ENCODE results near the gene C1QL2.

C1QL2 gene

GRCh38 chr2:119137502-119137901, 21.0 kb downstream of the C1QL2 start:
- no peak for DNase-seq (ENCODE audit: low spot score)

- DNase-seq (ENCODE audit: low spot score), result no peak
These were observed 21.7 kb downstream of the C1QL2 start for GRCh38 chr2:119136872-119137271.

GRCh38 chr2:119136093-119136492, 22.5 kb downstream of the C1QL2 start:
- DNase-seq (ENCODE audit: low spot score), result no peak

GRCh38 chr2:119134775-119135174, 23.8 kb downstream of the C1QL2 start:
- DNase-seq (ENCODE audit: low spot score), result no peak

- peak; percentile 23 for DNase-seq (ENCODE audit: low spot score)
These were observed 31.9 kb downstream of the C1QL2 start for GRCh38 chr2:119126650-119127049.

- no peak for DNase-seq (ENCODE audit: low spot score)
These were observed 35.2 kb downstream of the C1QL2 start for GRCh38 chr2:119123389-119123788.

GRCh38 chr2:119122663-119123062, 35.9 kb downstream of the C1QL2 start:
- no peak for DNase-seq (ENCODE audit: low spot score)

GRCh38 chr2:119119999-119120756, 38.4 kb downstream of the C1QL2 start:
- no peak for DNase-seq (ENCODE audit: low spot score)

GRCh38 chr2:119119076-119119785, 39.3 kb downstream of the C1QL2 start:
- DNase-seq (ENCODE audit: low spot score), result no peak

- DNase-seq (ENCODE audit: low spot score), result no peak
These were observed 40.4 kb downstream of the C1QL2 start for GRCh38 chr2:119117891-119118882.

- no peak for DNase-seq (ENCODE audit: low spot score)
These were observed 41.1 kb downstream of the C1QL2 start for GRCh38 chr2:119117408-119117807.

GRCh38 chr2:119116411-119117295, 41.9 kb downstream of the C1QL2 start:
- no peak for DNase-seq (ENCODE audit: low spot score)

GRCh38 chr2:119114266-119114665, 44.3 kb downstream of the C1QL2 start:
- no peak for DNase-seq (ENCODE audit: low spot score)

- no peak for DNase-seq (ENCODE audit: low spot score)
These were observed 45.1 kb downstream of the C1QL2 start for GRCh38 chr2:119113489-119113770.

GRCh38 chr2:119112770-119113488, 45.6 kb downstream of the C1QL2 start:
- DNase-seq (ENCODE audit: low spot score), result no peak

- no peak for DNase-seq (ENCODE audit: low spot score)
These were observed 46.3 kb downstream of the C1QL2 start for GRCh38 chr2:119112230-119112629.

- DNase-seq (ENCODE audit: low spot score), result no peak
These were observed 47.2 kb downstream of the C1QL2 start for GRCh38 chr2:119111115-119111975.

GRCh38 chr2:119109866-119110265, 48.7 kb downstream of the C1QL2 start:
- no peak for DNase-seq (ENCODE audit: low spot score)

- DNase-seq (ENCODE audit: low spot score), result no peak
These were observed 50.4 kb downstream of the C1QL2 start for GRCh38 chr2:119108186-119108585.
